K562 (cell line): ENCODE measurements around the gene DPYSL4. TPM values are rescaled to one million over a fixed set of nuclear protein-coding genes. Genes with fewer than 3 reads are reported as not detected.

Experiments used
- ATAC-seq: fragments of 200-7000 bp; cut with Tn5 transposase; 3 replicates; pipeline ENCODE4 v1.9.1; 2020; ENCODE audit warnings: moderate library complexity
- BruUV-seq: library from RNA; stranded (reverse); fragments of 400-500 nt; replicated peaks from 2 replicates; lab custom pipeline; 2021; lab: Mats Ljungman, UMichigan
- CTCF ChIA-PET: fragments of 300-600 bp; formaldehyde crosslinking; extraction: SDS; loops from one replicate; lab custom pipeline; 2021; ENCODE audit warnings: low intra/inter-chr PET ratio; lab: Yijun Ruan, JAX
- POLR2A ChIA-PET: fragments of 300-600, 350-650 bp; sonication (Branson Sonifier 250); formaldehyde crosslinking; extraction: SDS; loops from one replicate; lab custom pipeline; 2021; ENCODE audit warnings: antibody characterized with exemption, inconsistent platforms; lab: Yijun Ruan, JAX
- DNase-seq, 4 experiments: peaks; one replicate each; pipeline versions ENCODE4 v3.0.0 to v3.0.0-alpha.2; 2011 to 2018; ENCODE audit warnings: low spot score in 3 of 4, mixed read lengths in 3 of 4; ENCODE audit errors: extremely low read depth in 1 of 4
- FAIRE-seq: peaks from 2 replicates; lab custom pipeline; 2011; peaks lifted over from hg19 to GRCh38; lab: Jason Lieb, UNC
- H2AFZ ChIP-seq: 2 replicates; pipeline ENCODE4 v1.6.0; 2011; ENCODE audit warnings: low read depth, low read length, control low read depth, inconsistent platforms
- H3K27ac ChIP-seq: fragments of 200-600 bp; 3 replicates; pipeline ENCODE4 v1.8.0; 2011; ENCODE audit warnings: low read depth, mild to moderate bottlenecking, control low read depth, inconsistent platforms, low read length, moderate library complexity, mixed read lengths; ENCODE audit errors: extremely low read depth
- H3K27me3 ChIP-seq, 2 experiments: fragments of 300-600 bp in 1 of 2; 2 replicates in 1 of 2; 3 replicates in 1 of 2; pipeline versions ENCODE4 v1.6.0 to v1.8.0; 2011; ENCODE audit warnings: inconsistent platforms in 2 of 2, low read length in 2 of 2, mild to moderate bottlenecking in 1 of 2, mixed read lengths in 1 of 2, moderate library complexity in 1 of 2; ENCODE audit not compliant: control insufficient read depth in 2 of 2, insufficient read depth in 2 of 2
- H3K36me3 ChIP-seq: fragments of 300-600 bp; 3 replicates; pipeline ENCODE4 v1.8.0; 2011; ENCODE audit warnings: mild to moderate bottlenecking, low read length, inconsistent platforms; ENCODE audit not compliant: control insufficient read depth, insufficient read depth
- H3K4me1 ChIP-seq, 2 experiments: fragments of 200-600 bp in 1 of 2; replicated peaks in 1 of 2; 2 replicates in 1 of 2; 3 replicates in 1 of 2; pipeline versions ENCODE4 v1.5.1 to v1.8.0; 2011; ENCODE audit warnings: inconsistent platforms in 2 of 2, low read length in 2 of 2, mild to moderate bottlenecking in 1 of 2, mixed read lengths in 1 of 2, moderate library complexity in 1 of 2; ENCODE audit not compliant: control insufficient read depth in 2 of 2, insufficient read depth in 2 of 2
- H3K4me2 ChIP-seq: 2 replicates; pipeline ENCODE4 v1.6.1; 2011; ENCODE audit warnings: low read length, control low read depth, inconsistent platforms, mixed read lengths; ENCODE audit not compliant: insufficient read depth
- H3K4me3 ChIP-seq: fragments of 200-600 bp; sonication (generic), shearing (Covaris generic); 2 replicates; pipeline ENCODE4 v1.5.1; 2016; ENCODE audit warnings: control low read depth, inconsistent platforms
- H3K79me2 ChIP-seq: fragments of 200-600 bp; 3 replicates; pipeline ENCODE4 v1.8.0; 2011; ENCODE audit warnings: low read length, inconsistent platforms; ENCODE audit not compliant: control insufficient read depth, insufficient read depth
- H3K9ac ChIP-seq, 2 experiments: 2 replicates each; pipeline versions ENCODE4 v1.6.0 to v1.6.1; 2011; ENCODE audit warnings: low read depth in 2 of 2, low read length in 2 of 2, control low read depth in 1 of 2, inconsistent platforms in 1 of 2, mild to moderate bottlenecking in 1 of 2, mixed read lengths in 1 of 2; ENCODE audit not compliant: insufficient read depth in 1 of 2
- H3K9me1 ChIP-seq: one replicate; pipeline ENCODE4 v1.6.0; 2011; ENCODE audit warnings: inconsistent platforms, mild to moderate bottlenecking, low read length, moderate library complexity; ENCODE audit not compliant: control insufficient read depth, insufficient read depth
- H3K9me3 ChIP-seq: replicated peaks from 2 replicates; pipeline ENCODE4 v1.5.1; 2011; ENCODE audit warnings: low read depth, low read length, inconsistent platforms; ENCODE audit not compliant: control insufficient read depth, insufficient read depth
- H4K20me1 ChIP-seq: replicated peaks from 2 replicates; pipeline ENCODE4 v1.6.1; 2011; ENCODE audit warnings: low read length, inconsistent platforms, mixed read lengths; ENCODE audit not compliant: control insufficient read depth, insufficient read depth
- EP300 ChIP-seq: IDR thresholded peaks from 2 replicates; pipeline ENCODE4 v1.6.1; 2012; ENCODE audit warnings: low read length, improper control_type of control experiment
- FOXA3 ChIP-seq, 2 experiments: fragments of 450-650 bp in 1 of 2; sonication (generic) in 1 of 2; formaldehyde crosslinking; IDR thresholded peaks in 1 of 2; conservative IDR thresholded peaks in 1 of 2; 2 replicates each; pipeline versions ENCODE4 v1.4.0 to v1.8.0; 2020 to 2022; ENCODE audit warnings: mild to moderate bottlenecking in 2 of 2, missing genetic modification reagents in 1 of 2
- FOXM1 ChIP-seq, 2 experiments: fragments of 450-650 bp in 1 of 2; sonication (generic) in 1 of 2; formaldehyde crosslinking in 1 of 2; IDR thresholded peaks; 2 replicates each; pipeline versions ENCODE4 v1.6.1 to v1.9.0; 2017 to 2022; ENCODE audit warnings: low read depth in 2 of 2, mild to moderate bottlenecking in 2 of 2, missing genetic modification reagents in 1 of 2, moderate library complexity in 1 of 2
- HMG20A ChIP-seq: fragments of 450-650 bp; formaldehyde crosslinking; conservative IDR thresholded peaks from 2 replicates; pipeline ENCODE4 v1.4.0; 2020; ENCODE audit warnings: mild to moderate bottlenecking, mixed read lengths
- HOMEZ ChIP-seq: fragments of 250-450 bp; sonication (Bioruptor Pico); IDR thresholded peaks from 2 replicates; pipeline ENCODE4 v1.4.0; 2020; ENCODE audit warnings: mild to moderate bottlenecking, moderate library complexity
- ILK ChIP-seq: fragments of 450-650 bp; IDR thresholded peaks from 2 replicates; pipeline ENCODE4 v1.6.1; 2016; ENCODE audit warnings: missing genetic modification characterization, low read depth, mild to moderate bottlenecking, missing compliant biosample characterization, moderate library complexity, borderline replicate concordance
- MCM3 ChIP-seq: fragments of 450-650 bp; IDR thresholded peaks from 2 replicates; pipeline ENCODE4 v1.6.1; 2016
- NELFE ChIP-seq: IDR thresholded peaks from 2 replicates; pipeline ENCODE4 v1.6.1; 2011; ENCODE audit warnings: mild to moderate bottlenecking; ENCODE audit not compliant: insufficient read depth, insufficient read length
- POLR3G ChIP-seq: IDR thresholded peaks from 2 replicates; pipeline ENCODE4 v1.6.1; 2011; ENCODE audit not compliant: insufficient read length, insufficient replicate concordance; ENCODE audit errors: extremely low read depth
- SMARCE1 ChIP-seq: fragments of 450-650 bp; IDR thresholded peaks from 2 replicates; pipeline ENCODE4 v1.7.1; 2016; ENCODE audit warnings: mild to moderate bottlenecking
- SNIP1 ChIP-seq: fragments of 450-650 bp; IDR thresholded peaks from 2 replicates; pipeline ENCODE4 v1.7.1; 2017; ENCODE audit warnings: low read depth, mild to moderate bottlenecking
- STAT5A ChIP-seq: IDR thresholded peaks from 2 replicates; pipeline ENCODE4 v1.6.1; 2012; ENCODE audit warnings: low read length, inconsistent platforms, borderline replicate concordance
- ZBTB1 ChIP-seq: sonication (generic); formaldehyde crosslinking; IDR thresholded peaks from 2 replicates; pipeline ENCODE4 v1.8.1; 2023; ENCODE audit warnings: missing genetic modification reagents, low read depth, mild to moderate bottlenecking, borderline replicate concordance
- whole genome bisulfite sequencing: fragments of 100-300 bp; shearing (Covaris generic); methylation state at CpG from one replicate; pipeline ENCODE4 v1.1.6; 2016; ENCODE audit warnings: low coverage, mixed read lengths; ENCODE audit not compliant: insufficient coverage; ENCODE audit errors: missing lambda C conversion rate; 5-methylcytosine and 5-hydroxymethylcytosine counted together
- in situ Hi-C: fragments of 300-500 bp; cut with MboI; formaldehyde crosslinking; loops from 4 replicates; pipeline ENCODE4 v1.15.0; 2018; ENCODE audit warnings: inconsistent platforms, mixed read lengths
- intact Hi-C: fragments of 100-400 bp; cut with micrococcal nuclease; formaldehyde crosslinking; loops from 2 replicates; pipeline ENCODE4 v1.14.2; 2022
- polyA plus RNA-seq, 8 experiments: library from polyadenylated mRNA; depleted of rRNA in 4 of 8; stranded (reverse) in 5 of 8; unstranded in 3 of 8; fragments of >200 nt; fragmentation: Nextera tagmentation in 2 of 8; fragmentation: Illumina TruSeq in 1 of 8; extraction: Ambion mirVana in 2 of 8; extraction: Trizol in 1 of 8; gene quantifications; 2 replicates each; pipeline versions ENCODE4 v1.2.1 to v1.2.3, GENCODE V29; 2011 to 2014; ENCODE audit warnings: inconsistent platforms in 1 of 8, missing spikeins in 1 of 8
- total RNA-seq, 7 experiments: library from RNA; depleted of rRNA in 6 of 7; stranded (reverse); fragments of >200 nt in 6 of 7; fragmentation: Illumina TruSeq in 2 of 7; extraction: Trizol in 2 of 7; gene quantifications; 2 replicates each; pipeline versions ENCODE4 v1.2.1 to v1.2.3, GENCODE V29; 2011 to 2021; ENCODE audit warnings: low replicate concordance in 1 of 7
- TF ChIP-seq, protein P1 (sequence below), 2 experiments: fragments of 450-650 bp; IDR thresholded peaks; 2 replicates each; pipeline ENCODE4 v1.6.1; 2016
- TF ChIP-seq, protein P2 (sequence below): IDR thresholded peaks from 2 replicates; pipeline ENCODE4 v1.6.1; 2011; ENCODE audit warnings: borderline replicate concordance, low read depth, mild to moderate bottlenecking, moderate library complexity, low read length; ENCODE audit not compliant: insufficient read depth, poor library complexity, severe bottlenecking

The DPYSL4 gene
- total and polyA plus RNA-seq, 9 of the 15 experiments (the other 6 are each of a cell fraction or from before 2014, with no cell fraction given) = 0.03 TPM; not detected in 8

DNA sequence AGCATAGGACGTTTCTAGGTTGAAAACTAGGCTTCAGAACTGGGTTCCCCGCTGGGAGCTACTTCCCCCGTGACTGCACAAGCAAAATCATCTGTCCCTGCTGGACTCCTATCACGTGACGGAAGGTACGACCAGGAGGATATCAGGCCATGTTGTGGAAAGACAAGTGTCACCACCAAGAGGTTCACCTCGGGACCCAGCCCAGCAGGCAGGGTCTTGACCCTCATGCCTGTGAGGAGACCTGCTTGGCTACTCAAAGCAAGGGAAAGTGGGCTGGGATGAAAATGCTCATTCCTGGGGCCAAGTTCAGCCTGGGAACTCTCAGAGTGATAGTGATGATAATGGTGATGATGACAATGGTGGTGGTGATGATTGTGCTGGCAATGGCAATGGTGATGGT, 32.3 kb upstream of the DPYSL4 start (continued):
- TF ChIP-seq FOXM1 (IDR thresholded peaks at IDR 0.05; ENCODE audit: low read depth) (no peak), FOXM1 (CRISPR knock-in tag; IDR thresholded peaks at IDR 0.05; ENCODE audit: low read depth) (no peak), HOMEZ (CRISPR knock-in tag) (no peak), SMARCE1 (no peak), STAT5A (no peak), MCM3 (no peak), EP300 (no peak)
- TF ChIP-seq, all 486 proteins: peak for 0

GRCh38 chr10:132154931-132155330, 31.8 kb upstream of the DPYSL4 start:
- H3K4me1 ChIP-seq = no peaks in the 10 kb centered on the region
- intact Hi-C loops (no loop called here), in situ Hi-C loops (no loop called here)
- TF ChIP-seq NELFE (no peak), POLR3G (no peak), SNIP1 (no peak), ZBTB1 (CRISPR knock-in tag) (no peak), FOXA3 (CRISPR knock-in tag; conservative IDR thresholded peaks at IDR 0.05 in 1 of 2, IDR thresholded peaks at IDR 0.05 in 1 of 2) (no peak), HMG20A (CRISPR knock-in tag) (no peak), ILK (tag) (no peak)
- TF ChIP-seq, protein P1, sequence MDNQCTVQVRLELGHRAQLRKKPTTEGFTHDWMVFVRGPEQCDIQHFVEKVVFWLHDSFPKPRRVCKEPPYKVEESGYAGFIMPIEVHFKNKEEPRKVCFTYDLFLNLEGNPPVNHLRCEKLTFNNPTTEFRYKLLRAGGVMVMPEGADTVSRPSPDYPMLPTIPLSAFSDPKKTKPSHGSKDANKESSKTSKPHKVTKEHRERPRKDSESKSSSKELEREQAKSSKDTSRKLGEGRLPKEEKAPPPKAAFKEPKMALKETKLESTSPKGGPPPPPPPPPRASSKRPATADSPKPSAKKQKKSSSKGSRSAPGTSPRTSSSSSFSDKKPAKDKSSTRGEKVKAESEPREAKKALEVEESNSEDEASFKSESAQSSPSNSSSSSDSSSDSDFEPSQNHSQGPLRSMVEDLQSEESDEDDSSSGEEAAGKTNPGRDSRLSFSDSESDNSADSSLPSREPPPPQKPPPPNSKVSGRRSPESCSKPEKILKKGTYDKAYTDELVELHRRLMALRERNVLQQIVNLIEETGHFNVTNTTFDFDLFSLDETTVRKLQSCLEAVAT (IDR thresholded peaks at IDR 0.05) = no peak
- TF ChIP-seq, protein P2, sequence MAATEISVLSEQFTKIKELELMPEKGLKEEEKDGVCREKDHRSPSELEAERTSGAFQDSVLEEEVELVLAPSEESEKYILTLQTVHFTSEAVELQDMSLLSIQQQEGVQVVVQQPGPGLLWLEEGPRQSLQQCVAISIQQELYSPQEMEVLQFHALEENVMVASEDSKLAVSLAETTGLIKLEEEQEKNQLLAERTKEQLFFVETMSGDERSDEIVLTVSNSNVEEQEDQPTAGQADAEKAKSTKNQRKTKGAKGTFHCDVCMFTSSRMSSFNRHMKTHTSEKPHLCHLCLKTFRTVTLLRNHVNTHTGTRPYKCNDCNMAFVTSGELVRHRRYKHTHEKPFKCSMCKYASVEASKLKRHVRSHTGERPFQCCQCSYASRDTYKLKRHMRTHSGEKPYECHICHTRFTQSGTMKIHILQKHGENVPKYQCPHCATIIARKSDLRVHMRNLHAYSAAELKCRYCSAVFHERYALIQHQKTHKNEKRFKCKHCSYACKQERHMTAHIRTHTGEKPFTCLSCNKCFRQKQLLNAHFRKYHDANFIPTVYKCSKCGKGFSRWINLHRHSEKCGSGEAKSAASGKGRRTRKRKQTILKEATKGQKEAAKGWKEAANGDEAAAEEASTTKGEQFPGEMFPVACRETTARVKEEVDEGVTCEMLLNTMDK = no peak
- TF ChIP-seq, all 486 proteins: peak for 0
- H3K9me1 ChIP-seq = no peaks in the 10 kb centered on the region
- POLR2A ChIA-PET = no interaction called here
- H3K9me3 ChIP-seq = no peaks in the 10 kb centered on the region
- BruUV-seq = no TSS peak
- no peaks in the 10 kb centered on the region for H3K36me3 ChIP-seq
- no peaks in the 10 kb centered on the region for H3K27me3 ChIP-seq
- DNase-seq (no peak), ATAC-seq (no peak), FAIRE-seq (no peak)
- no peaks in the 10 kb centered on the region for H4K20me1 ChIP-seq
- H3K4me2 ChIP-seq = no peak overlapping the region
- CTCF ChIA-PET = no interaction called here
- no peak overlapping the region for H2AFZ ChIP-seq
- H3K79me2 ChIP-seq = no peaks in the 10 kb centered on the region
- H3K27ac ChIP-seq = no peak overlapping the region
- 0% methylated on average over 1 of the region's 1 CpG for WGBS
- no peak overlapping the region for H3K4me3 ChIP-seq
- no peak overlapping the region for H3K9ac ChIP-seq
